Measurements from ENCODE around the gene MT2A. TPM values are rescaled to one million over a fixed set of nuclear protein-coding genes. Genes with fewer than 3 reads are reported as not detected.

The MT2A gene
- total RNA-seq, 4 donors from 2014 or later: 0.69 to 152 (median 17.4) TPM

DNA sequence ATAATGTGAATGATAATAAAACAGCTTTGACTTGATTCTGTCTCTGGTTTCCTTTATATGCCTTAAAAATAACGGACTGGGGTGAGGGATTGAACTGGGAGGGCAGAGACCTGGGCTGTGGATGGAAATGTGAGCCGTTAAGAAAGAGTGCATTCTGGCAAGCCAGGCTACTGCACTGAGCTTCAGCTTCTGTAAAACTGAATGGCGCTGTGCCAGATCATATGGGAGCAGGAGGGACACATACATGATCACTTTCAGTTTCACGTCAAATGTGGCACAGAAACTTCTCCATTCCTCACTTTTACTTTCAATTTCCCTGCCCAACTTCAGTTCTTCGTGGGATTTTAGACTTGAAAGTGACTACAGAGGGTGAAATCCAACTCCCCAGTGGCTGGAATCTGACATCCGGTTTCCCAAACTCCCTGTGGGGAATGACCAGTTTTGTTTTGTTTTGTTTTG lies 1.1 kb downstream of the MT2A start:
- no peak for TF ChIP-seq POLR2A (IDR thresholded peaks at IDR 0.05)
- TF ChIP-seq, protein P1, sequence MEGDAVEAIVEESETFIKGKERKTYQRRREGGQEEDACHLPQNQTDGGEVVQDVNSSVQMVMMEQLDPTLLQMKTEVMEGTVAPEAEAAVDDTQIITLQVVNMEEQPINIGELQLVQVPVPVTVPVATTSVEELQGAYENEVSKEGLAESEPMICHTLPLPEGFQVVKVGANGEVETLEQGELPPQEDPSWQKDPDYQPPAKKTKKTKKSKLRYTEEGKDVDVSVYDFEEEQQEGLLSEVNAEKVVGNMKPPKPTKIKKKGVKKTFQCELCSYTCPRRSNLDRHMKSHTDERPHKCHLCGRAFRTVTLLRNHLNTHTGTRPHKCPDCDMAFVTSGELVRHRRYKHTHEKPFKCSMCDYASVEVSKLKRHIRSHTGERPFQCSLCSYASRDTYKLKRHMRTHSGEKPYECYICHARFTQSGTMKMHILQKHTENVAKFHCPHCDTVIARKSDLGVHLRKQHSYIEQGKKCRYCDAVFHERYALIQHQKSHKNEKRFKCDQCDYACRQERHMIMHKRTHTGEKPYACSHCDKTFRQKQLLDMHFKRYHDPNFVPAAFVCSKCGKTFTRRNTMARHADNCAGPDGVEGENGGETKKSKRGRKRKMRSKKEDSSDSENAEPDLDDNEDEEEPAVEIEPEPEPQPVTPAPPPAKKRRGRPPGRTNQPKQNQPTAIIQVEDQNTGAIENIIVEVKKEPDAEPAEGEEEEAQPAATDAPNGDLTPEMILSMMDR (IDR thresholded peaks at IDR 0.05): peak in 1 of 4 experiments; percentile 20
- peak overlapping the region; percentile 49 to 58 for H3K4me3 ChIP-seq
- H3K4me1 ChIP-seq: peaks cover 7 to 14% of the 10 kb centered on the region in 2 donors
- intact Hi-C loops (cut with DNase I; ENCODE audit: low total_unique reads): no loop called here
- H3K9me3 ChIP-seq: no peaks in the 10 kb centered on the region
- H3K27me3 ChIP-seq: no peaks in the 10 kb centered on the region
- DNase-seq: peak in 1 of 2 donors; percentile 74
- H3K27ac ChIP-seq: peak overlapping the region; percentile 95 to 97
- H3K36me3 ChIP-seq: no peaks in the 10 kb centered on the region

DNA sequence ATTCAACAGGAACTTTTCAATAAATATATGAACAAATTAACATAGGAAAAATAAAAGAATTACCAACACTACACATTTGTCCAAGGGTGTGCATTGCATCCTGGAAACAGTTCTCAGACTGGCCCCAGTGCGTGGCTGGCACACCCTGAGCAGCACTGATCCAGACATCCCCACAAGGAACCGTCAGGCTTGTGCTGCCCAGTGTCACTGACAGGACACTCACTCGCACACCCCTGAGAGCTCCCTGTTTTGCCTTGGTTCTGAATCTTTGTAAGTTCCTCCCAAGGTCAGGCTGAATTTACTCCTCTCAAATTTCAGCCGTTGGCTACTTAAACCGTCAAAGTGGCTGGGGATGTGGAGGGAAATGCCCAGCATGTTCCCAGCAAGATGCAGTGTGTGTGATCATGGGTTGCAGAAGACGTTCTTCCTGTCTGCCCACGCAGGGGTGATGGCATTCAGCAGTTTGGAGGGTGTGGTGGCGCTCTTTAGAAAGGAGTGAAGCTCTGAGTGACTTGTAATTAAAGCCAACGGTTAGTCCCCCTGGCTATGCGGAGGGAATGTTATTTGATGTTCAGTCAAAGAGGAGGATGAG lies 1.7 kb downstream of the MT2A start:
- Histone ChIP-seq H3K4me3 (peak overlapping the region; percentile 49 to 58), H3K27me3 (no peaks in the 10 kb centered on the region), H3K27ac (peak overlapping the region; percentile 95 to 97), H3K9me3 (no peaks in the 10 kb centered on the region), H3K4me1 (peaks cover 7 to 14% of the 10 kb centered on the region in 2 donors), H3K36me3 (no peaks in the 10 kb centered on the region)
- peak; percentile 40 to 47 for DNase-seq
- intact Hi-C loops (cut with DNase I; ENCODE audit: low total_unique reads): no loop called here
- TF ChIP-seq, protein P1 (IDR thresholded peaks at IDR 0.05): no peak
- no peak for TF ChIP-seq POLR2A (IDR thresholded peaks at IDR 0.05)

DNA sequence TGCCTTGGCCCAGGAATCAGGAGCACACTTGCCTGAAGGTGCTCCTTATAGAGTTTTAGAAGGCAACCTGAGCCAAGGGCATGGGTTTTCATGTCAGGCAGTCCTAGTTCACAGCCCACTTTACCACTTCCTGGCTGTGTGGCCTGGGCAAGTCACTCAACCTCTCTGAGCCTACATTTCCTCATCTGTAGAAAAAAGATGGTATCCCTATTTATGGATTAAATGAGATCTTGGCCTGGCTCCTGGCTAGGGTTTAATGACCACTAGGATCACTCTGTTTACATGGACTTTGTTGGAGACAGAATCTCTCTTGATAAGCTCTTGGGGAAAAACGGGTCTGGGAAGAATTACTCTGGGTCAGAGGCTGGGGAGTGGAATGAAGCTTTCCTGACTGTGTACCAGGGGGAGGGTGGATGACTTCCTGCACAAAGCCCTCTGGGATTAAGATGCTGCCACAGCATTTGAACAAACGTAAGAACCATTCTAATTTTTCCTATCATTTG lies 2.3 kb downstream of the MT2A start:
- Histone ChIP-seq H3K9me3 (no peaks in the 10 kb centered on the region), H3K27me3 (no peaks in the 10 kb centered on the region), H3K4me3 (no peak overlapping the region), H3K4me1 (peaks cover 7 to 14% of the 10 kb centered on the region in 2 donors), H3K27ac (peak overlapping the region; percentile 95 to 97), H3K36me3 (no peaks in the 10 kb centered on the region)
- TF ChIP-seq, protein P1 (IDR thresholded peaks at IDR 0.05): no peak
- no peak for TF ChIP-seq POLR2A (IDR thresholded peaks at IDR 0.05)
- intact Hi-C loops (cut with DNase I; ENCODE audit: low total_unique reads): no loop called here
- no peak for DNase-seq

DNA sequence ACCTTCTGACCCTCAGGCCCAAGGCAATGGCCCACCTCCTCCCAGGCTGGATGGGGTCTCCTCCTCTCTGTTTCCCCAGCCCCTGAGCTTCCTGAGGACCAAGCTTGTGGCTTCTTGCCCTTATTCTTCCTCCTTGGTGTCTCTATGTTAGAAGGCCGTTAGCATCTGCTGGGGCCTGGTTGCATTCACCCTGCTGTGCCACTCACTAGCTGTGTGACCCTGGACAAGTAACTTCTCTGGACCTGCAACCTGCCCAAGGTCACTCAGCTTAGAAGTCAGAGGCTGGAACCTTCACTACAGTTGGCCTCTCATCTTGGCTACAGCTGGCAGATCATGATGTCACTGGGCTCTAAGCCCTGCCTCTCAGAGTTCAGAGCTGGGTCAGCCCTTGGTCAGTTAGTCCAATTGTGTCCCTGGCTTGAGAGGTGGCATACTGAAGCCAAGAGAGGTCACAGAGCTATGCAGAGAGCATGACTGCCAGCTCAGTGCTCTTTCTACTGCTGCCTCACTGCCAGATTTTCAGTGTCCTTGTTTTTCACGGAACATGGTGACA lies 3.0 kb downstream of the MT2A start:
- no peak overlapping the region for H3K4me3 ChIP-seq

More for the DNA sequence above, 3.0 kb downstream of the MT2A start:
- DNase-seq: peak; percentile 46 to 48
- no peaks in the 10 kb centered on the region for H3K9me3 ChIP-seq
- no peak for TF ChIP-seq POLR2A (IDR thresholded peaks at IDR 0.05)
- TF ChIP-seq, protein P1 (IDR thresholded peaks at IDR 0.05): no peak
- intact Hi-C loops (cut with DNase I; ENCODE audit: low total_unique reads): no loop called here
- peak overlapping the region; percentile 95 to 97 for H3K27ac ChIP-seq
- peaks cover 2 to 14% of the 10 kb centered on the region in 2 donors for H3K4me1 ChIP-seq
- no peaks in the 10 kb centered on the region for H3K27me3 ChIP-seq
- no peaks in the 10 kb centered on the region for H3K36me3 ChIP-seq
